Ishikawa (cell line): Measurements from ENCODE around the gene ABLIM2.

Experiments
- EP300 ChIP-seq: IDR thresholded peaks from 2 replicates; pipeline ENCODE4 v1.6.1; 2012; ENCODE audit warnings: borderline replicate concordance
- TEAD4 ChIP-seq: IDR thresholded peaks from 2 replicates; pipeline ENCODE4 v1.6.1; 2012
- TF ChIP-seq, protein P1 (sequence below): IDR thresholded peaks from 2 replicates; pipeline ENCODE4 v1.6.1; 2012; ENCODE audit warnings: low read depth, mild to moderate bottlenecking

DNA sequence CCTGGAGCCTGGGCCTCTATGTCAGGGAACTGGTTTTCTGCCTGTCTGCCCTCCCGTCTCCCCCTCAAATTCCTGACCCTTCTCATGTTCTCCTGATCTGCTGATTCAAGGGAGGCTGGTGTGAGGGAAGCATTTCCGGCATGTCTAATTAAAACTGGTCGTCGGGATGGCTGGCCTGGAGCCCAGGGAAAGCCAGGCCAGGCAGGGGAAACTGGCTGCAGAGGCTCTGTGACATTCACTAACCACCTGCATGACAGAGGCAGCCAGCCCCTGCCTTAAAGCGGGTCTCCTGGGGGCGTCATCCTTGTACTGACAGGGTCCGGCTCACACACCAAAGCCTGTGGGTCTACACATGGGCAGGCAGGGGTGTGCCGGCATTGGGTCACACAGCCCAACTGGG, 35.2 kb downstream of the ABLIM2 start:
- no peak for TF ChIP-seq TEAD4
- TF ChIP-seq, protein P1, sequence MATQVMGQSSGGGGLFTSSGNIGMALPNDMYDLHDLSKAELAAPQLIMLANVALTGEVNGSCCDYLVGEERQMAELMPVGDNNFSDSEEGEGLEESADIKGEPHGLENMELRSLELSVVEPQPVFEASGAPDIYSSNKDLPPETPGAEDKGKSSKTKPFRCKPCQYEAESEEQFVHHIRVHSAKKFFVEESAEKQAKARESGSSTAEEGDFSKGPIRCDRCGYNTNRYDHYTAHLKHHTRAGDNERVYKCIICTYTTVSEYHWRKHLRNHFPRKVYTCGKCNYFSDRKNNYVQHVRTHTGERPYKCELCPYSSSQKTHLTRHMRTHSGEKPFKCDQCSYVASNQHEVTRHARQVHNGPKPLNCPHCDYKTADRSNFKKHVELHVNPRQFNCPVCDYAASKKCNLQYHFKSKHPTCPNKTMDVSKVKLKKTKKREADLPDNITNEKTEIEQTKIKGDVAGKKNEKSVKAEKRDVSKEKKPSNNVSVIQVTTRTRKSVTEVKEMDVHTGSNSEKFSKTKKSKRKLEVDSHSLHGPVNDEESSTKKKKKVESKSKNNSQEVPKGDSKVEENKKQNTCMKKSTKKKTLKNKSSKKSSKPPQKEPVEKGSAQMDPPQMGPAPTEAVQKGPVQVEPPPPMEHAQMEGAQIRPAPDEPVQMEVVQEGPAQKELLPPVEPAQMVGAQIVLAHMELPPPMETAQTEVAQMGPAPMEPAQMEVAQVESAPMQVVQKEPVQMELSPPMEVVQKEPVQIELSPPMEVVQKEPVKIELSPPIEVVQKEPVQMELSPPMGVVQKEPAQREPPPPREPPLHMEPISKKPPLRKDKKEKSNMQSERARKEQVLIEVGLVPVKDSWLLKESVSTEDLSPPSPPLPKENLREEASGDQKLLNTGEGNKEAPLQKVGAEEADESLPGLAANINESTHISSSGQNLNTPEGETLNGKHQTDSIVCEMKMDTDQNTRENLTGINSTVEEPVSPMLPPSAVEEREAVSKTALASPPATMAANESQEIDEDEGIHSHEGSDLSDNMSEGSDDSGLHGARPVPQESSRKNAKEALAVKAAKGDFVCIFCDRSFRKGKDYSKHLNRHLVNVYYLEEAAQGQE = no peak
- no peak for TF ChIP-seq EP300
